AG10803 (cell line): ENCODE results near the gene PRR36.

Experiments
- DNase-seq: peaks from one replicate; pipeline ENCODE4 v3.0.0; 2010; ENCODE audit warnings: low read depth
- H3K4me3 ChIP-seq: 2 replicates; pipeline ENCODE4 v1.5.1; 2011; ENCODE audit warnings: mild to moderate bottlenecking, low read length, control low read depth
- CTCF ChIP-seq: conservative IDR thresholded peaks from 2 replicates; pipeline ENCODE4 v1.5.1; 2011; ENCODE audit warnings: mild to moderate bottlenecking, low read length, control low read depth, inconsistent platforms

Gene PRR36

DNA sequence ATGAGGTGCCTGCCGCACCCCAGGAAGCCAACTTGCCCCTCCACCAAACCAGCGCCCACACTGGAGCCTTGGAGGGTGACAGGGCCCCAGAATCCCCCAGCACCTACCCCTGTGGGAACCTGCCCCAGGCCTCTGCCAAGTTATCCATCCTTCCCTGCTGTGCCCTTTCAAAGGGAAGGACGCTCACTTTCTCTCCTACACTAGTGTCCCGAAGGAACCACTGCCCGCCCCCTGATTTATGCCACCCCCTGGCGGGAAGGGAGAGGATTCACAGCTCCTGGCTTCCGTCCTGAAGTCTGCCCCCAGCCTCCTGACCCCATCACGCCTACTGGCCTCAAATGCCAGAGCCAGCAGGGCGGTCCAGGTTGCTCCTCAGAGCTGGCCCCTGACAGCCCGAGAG lies 42.7 kb downstream of the PRR36 start:
- peak overlapping the region; percentile 23 for H3K4me3 ChIP-seq
- peak; percentile 50 for TF ChIP-seq CTCF
- DNase-seq, result peak; percentile 46

DNA sequence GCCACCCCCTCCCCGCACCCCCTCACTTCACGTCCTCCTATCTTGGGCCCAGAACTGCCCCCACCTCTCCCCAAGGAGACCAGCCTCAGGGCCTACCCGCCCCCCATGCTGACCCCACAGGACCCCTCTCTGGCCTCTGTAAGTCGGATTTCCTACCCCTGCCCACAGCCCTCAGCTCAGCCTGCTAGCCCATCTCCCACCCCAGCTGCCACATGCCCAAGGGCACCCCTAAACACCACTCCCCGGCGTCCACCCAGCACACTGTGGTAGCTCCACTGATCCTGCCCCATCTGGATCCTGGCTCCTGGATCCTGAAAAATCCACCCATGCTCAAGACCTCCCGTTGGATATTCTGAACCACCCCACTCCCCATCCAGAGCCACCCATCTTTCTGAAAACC lies 43.4 kb downstream of the PRR36 start:
- peak overlapping the region; percentile 69 for H3K4me3 ChIP-seq
- no peak for TF ChIP-seq CTCF

GRCh38 chr19:7830272-7830771 lies 43.9 kb downstream of the PRR36 start:
- H3K4me3 ChIP-seq, result peak overlapping the region; percentile 69

More for the DNA sequence above, 43.4 kb downstream of the PRR36 start:
- DNase-seq, result no peak

DNA sequence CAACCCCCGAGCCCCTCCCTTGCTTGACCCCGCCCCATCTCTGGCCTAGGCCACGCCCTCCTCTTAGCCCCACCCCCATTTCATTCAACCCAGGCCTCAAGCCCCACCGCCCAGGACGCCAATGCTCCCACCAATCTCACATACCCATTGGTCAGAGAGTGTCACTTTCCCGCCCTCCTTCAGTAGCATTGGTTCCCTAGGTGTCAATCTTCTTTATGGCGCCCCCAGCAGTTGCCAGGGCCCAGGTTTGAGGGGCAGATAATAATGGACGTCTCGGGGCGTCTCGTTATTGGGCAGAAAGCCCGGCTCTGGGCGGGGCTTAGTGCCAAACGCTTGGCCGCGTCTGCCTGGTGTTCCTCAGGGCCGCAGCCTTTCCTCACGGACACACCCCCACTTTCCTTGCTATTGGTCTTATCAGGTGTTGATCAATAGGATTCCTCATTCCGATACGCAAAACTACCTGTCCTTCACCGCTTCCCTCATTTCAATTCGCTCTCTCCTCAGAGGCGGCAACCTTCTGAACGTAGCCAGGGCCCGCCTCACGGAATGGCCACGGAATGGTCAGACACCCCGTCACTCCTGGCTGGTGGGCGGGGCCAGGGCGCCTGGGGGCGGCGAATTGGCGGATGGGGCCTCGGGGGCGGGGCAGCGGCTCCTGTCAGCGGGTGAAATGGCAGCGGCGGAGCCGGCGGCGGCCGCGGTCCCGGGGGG lies 44.5 kb downstream of the PRR36 start, which contains the start of gene EVI5L:
EVI5L (plus strand) TSS at position 658 of the 711 bp plus-strand sequence. CDS start 16,325 bp downstream, outside the sequence.
- DNase-seq, result peak; percentile 100
- no peak for TF ChIP-seq CTCF

More at GRCh38 chr19:7830272-7830771, 43.9 kb downstream of the PRR36 start:
- TF ChIP-seq CTCF, result no peak
- no peak for DNase-seq

GRCh38 chr19:7829166-7829520 lies 45.0 kb downstream of the PRR36 start:
- TF ChIP-seq CTCF, result no peak
- H3K4me3 ChIP-seq, result peak overlapping the region; percentile 41
- no peak for DNase-seq

More for the DNA sequence above, 44.5 kb downstream of the PRR36 start, which contains the start of gene EVI5L:
- peak within 1 kb of the TSS; percentile 69 for H3K4me3 ChIP-seq

GRCh38 chr19:7823686-7824301 lies 50.4 kb downstream of the PRR36 start:
- no peak for TF ChIP-seq CTCF
- H3K4me3 ChIP-seq, result no peak overlapping the region
- peak; percentile 20 for DNase-seq
